HG03108 (cell line): ENCODE measurements around the gene ST6GALNAC4.
A peak's percentile ranks its signal among the peaks of the same experiment; 100 is the strongest.

ENCODE experiments used
- ATAC-seq: cut with Tn5 transposase; IDR thresholded peaks from one replicate; pipeline ENCODE4 v1.9.1; 2021; ENCODE audit warnings: moderate library complexity; ENCODE audit not compliant: unreplicated experiment

Gene ST6GALNAC4

GRCh38 chr9:127931092-127931881, 14.4 kb upstream of the ST6GALNAC4 start:
- ATAC-seq, result peak; percentile 20

DNA sequence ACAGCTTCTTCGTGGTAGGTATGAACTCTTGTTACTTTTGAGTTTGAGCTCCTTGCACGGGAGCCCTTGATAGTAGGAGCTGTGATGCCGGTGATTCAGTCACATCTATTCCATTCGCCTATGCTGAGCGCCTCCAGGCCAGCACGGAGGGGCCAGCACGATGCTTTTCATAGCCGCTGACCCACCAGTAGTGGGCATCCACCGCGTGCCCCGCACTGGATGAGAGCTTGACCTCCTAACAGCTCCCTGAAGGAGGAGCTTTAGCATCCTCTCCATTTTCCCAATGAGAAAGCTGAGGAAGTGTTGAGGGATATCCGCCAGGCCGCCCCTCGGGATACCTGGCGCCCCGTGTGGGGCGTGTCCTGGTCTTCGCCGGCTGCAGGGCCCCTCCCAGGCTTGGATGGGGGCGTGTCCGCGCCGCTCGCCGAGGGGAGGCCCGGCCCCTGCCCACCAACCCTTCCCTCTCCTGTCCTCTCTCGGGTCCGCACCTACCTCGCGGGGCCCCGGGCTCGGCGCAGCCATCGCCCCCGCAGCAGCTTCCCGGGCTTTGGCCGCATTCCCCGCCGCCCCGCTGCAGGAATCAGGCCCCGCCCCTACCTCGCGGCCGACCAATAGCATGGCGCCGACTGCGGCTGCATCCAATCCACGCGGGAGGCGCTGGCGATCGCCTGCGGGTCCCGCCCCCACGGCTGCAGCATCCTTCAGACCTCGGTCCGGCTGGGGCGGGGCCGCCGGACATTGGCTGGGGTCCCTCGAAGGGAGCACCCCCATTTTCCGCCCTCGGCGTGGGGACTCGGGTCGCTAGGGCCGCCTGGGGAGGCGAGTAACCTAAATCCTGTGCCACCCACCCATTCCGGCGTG, 13.6 kb upstream of the ST6GALNAC4 start, which contains the start of gene PIP5KL1:
TSS of gene PIP5KL1 (minus strand) at position 547 of the 861 bp plus-strand sequence. CDS start at position 522, 25 bp downstream.
- ATAC-seq, result peak; percentile 77

DNA sequence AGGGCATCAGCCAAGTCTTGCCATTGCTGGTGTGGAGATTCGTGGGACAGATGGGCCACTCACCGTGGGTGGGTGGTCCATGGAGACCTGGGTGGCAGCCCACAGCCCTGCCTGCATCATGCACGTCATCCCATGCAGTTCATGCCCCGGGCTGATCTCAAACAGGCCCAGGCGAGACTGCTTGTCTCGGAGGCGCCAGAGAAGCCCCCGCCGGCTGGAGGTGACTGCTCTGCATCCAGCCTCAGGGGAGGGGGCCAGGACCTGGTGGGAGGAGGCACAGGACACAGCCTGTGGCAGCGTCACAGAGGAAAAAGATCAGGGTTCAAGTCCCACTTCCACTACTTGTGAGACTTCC, 12.8 kb upstream of the ST6GALNAC4 start:
- ATAC-seq, result no peak

DNA sequence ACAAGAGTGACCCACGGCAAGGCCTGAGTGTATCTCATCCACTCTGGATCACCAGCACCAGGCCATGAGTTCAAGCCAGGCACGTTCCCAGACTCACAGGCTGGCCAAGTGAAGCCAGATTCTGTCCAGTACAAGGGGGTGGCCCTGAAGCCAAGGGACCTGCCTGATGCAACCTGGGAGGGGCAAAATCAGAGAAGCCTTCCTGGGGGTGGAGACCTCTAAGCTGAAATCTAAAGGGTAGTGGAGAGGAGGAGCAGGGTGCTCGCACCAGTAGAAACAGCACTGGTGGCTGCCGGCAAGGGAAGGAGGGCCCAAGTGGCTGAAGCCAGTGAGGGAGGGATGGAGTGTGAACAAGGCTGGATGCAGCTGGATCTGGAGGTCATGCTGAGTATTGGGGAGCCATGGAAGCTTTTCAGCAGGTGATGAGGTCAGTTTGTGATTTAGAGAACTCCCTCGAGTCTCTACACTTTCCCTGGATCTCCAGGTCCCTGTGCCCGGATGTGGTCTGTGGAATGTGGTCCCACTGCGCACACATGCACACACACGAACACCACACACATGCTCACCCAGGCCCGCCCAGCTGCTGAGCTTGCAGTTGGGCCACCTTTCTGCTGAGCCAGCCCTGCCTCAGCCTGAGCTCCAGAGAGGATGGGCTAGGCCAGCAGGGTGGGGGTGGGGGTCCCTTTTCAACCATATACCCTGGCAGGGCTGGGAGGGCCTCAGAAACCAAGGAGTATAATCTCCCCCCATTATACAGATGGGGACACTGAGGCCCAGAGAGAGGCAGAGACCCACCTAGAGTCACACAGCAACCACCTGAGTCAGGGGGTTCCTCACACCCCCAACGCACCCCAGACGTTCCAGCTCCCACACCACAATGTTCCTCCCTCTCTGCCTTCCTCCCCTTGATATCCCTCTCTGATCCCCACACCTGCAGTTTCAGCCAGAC, 12.1 kb upstream of the ST6GALNAC4 start:
- ATAC-seq, result no peak

DNA sequence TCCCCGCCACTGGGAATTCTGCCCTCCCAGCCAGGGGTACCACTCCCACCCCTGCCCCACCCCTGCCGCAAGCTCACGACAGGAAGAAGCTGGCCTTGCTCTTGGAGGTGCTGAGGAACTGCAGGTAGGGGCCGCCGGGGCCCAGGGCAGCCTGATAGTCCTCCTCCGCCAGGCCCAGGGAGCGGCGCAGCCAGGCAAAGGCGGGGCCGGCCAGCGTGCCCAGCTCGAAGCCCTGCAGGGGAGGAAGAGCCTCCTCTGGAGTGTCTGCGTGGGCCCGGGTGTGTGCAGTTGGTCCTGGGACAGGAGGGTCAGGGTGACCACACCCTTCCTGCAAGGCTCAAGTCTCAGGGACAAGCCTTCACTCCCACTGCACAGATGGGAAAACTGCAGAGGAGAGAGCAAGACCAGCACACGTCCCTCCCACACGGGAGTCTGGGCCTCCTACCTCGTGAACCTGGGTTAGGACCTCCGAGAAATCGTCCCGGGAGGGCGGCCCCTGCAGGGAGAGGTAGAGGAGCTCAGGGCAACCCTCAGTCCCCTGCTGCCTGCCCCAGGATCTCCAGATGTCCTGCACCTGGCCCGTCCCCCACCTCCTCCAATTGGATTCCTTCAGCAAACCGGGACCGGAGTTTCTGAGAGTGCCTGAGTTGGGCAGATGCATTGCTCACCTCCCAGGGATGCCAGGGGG, 11.3 kb upstream of the ST6GALNAC4 start:
- no peak for ATAC-seq

- ATAC-seq, result no peak
These were observed 10.6 kb upstream of the ST6GALNAC4 start for GRCh38 chr9:127927201-127927987.

- ATAC-seq, result no peak
These were observed 10.0 kb upstream of the ST6GALNAC4 start for GRCh38 chr9:127926906-127927200.

DNA sequence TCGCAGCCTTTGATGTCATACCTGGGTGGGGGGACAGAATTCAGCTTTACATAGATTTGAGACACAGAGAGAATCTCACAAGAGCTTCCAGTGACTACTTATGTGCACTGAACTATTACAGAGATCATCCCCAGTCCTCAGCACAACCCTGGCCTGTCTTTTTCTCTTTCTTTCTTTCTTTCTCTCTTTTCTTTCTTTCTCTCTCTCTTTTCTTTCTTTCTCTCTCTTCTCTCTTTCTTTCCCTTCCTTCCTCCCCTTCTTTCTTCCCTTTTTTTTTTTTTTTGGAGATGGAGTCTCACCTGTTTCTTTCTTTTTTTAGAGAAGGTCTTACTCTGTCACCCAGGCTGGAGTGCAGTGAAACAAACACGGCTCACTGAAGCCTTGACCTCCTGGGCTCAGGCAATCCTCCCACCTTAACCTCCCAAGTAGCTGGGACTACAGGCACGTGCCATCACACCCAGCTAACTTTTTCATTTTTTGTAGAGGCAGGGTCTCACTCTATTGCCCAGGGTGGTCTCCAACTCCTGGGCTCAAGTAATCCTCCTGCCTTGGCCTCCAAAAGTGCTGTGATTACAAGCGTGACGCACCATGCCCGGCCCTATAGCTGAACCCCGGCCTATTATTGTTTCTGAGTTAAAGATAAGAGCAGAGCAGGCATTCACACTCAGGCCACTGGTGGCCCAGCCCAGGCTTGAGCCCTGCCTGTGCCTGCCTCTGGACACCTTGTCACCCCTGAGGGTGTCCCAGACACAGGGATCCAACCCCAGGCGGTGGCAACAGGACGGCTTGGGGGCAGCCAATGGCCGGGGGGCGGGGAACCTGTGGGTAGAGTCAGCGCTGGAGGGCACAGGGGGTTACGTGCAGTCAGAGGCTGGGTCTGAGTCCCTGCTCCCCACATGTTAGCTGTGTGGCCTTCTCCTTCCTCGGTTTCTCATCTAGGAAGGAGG, 9.4 kb upstream of the ST6GALNAC4 start:
- no peak for ATAC-seq

GRCh38 chr9:127924736-127925444, 8.0 kb upstream of the ST6GALNAC4 start:
- no peak for ATAC-seq

GRCh38 chr9:127923771-127924170, 6.9 kb upstream of the ST6GALNAC4 start:
- no peak for ATAC-seq

GRCh38 chr9:127923046-127923445, 6.2 kb upstream of the ST6GALNAC4 start:
- no peak for ATAC-seq

DNA sequence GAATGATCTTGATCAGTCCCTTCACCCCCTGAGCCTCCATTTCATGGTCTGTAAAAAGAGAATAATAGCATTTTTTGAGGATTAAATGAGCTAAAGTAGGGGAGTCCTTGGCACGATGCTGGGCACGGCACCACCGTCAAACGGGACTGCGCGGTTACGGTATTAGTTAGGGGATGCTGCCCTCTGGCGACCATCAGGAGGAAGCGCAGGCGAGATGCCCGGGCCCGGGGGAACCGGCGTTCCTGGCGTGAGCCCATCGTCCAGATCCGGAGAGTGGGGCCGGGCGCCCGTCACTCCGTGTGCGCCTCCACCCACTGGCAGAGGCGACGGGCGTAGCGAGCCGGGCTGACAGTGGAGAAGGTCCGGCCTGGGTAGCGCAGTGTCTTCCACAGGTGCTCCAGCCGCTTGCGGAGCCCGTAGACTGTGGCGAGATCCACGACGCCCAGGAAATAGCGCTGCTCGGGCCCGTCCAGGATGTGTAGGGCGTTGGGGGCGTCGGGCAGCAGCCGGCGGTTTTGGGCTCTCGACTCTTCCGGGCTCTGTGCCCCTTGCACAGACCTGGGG, 4.8 kb upstream of the ST6GALNAC4 start:
- ATAC-seq, result no peak

GRCh38 chr9:127920794-127921193, 4.0 kb upstream of the ST6GALNAC4 start:
- no peak for ATAC-seq

DNA sequence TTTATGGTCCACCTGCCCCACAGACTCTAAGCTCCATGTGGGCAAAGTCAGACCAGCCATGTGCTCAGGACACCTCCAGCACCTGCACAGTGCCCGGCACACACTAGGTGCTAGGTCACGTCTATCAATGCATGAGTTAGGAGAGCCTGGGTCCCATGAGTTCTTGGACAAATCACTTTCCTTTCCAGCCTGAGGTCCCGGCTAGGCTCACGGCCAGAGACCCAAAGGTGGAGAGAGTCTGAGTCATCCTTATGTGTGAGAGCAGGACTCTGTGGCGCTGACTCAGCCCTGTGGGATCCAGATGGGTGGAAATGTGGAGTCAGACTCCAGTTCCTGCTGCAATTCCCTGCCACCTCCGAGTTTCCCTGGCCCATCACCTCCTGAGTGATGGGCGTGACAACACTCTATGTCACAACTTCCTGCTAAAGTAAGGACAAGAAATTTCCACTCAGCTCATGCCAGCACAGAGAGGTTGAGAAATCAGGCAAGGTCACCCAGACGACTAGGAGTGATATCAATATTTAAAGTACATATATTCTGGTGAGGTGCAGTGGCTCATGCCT, 2.5 kb upstream of the ST6GALNAC4 start:
- no peak for ATAC-seq

GRCh38 chr9:127918183-127919107, 1.6 kb upstream of the ST6GALNAC4 start:
- no peak for ATAC-seq

- peak; percentile 26 for ATAC-seq
These were observed 762 bp upstream of the ST6GALNAC4 start for GRCh38 chr9:127917603-127918002.
